ENCODE results near the gene KREMEN1.

Gene KREMEN1

GRCh38 chr22:29209624-29209929 lies 136.7 kb downstream of the KREMEN1 start:
- no peak for FAIRE-seq

- FAIRE-seq: no peak
These were observed 138.2 kb downstream of the KREMEN1 start for GRCh38 chr22:29211066-29211465.

- FAIRE-seq: no peak
These were observed 138.6 kb downstream of the KREMEN1 start for GRCh38 chr22:29211466-29211865.

GRCh38 chr22:29212743-29213142 lies 139.9 kb downstream of the KREMEN1 start:
- FAIRE-seq: no peak

GRCh38 chr22:29213493-29213892 lies 140.7 kb downstream of the KREMEN1 start:
- FAIRE-seq: no peak

GRCh38 chr22:29214232-29214631 lies 141.4 kb downstream of the KREMEN1 start:
- no peak for FAIRE-seq

GRCh38 chr22:29215012-29215860 lies 142.4 kb downstream of the KREMEN1 start:
- no peak for FAIRE-seq

GRCh38 chr22:29216011-29216872 lies 143.4 kb downstream of the KREMEN1 start:
- no peak for FAIRE-seq

GRCh38 chr22:29216873-29217666 lies 144.2 kb downstream of the KREMEN1 start:
- no peak for FAIRE-seq
